Upper lobe of left lung (tissue), 6 donors: ENCODE data around the gene B3GAT1. TPM values are rescaled to one million over a fixed set of nuclear protein-coding genes. Genes with fewer than 3 reads are reported as not detected.

Experiments
- ATAC-seq, 2 donors: fragments of 200-7000 bp; cut with Tn5 transposase; one replicate each; pipeline ENCODE4 v1.9.1; 2022; ENCODE audit warnings: mild to moderate bottlenecking in 2 of 2, moderate library complexity in 2 of 2; ENCODE audit not compliant: low FRiP score in 2 of 2
- DNase-seq, 2 donors: peaks; one replicate each; pipeline ENCODE4 v3.0.0-alpha.2; 2019 to 2020
- H3K27ac ChIP-seq, 4 donors: fragments of 200-600 bp; sonication (generic); one replicate each; pipeline ENCODE4 v1.5.1; 2016 to 2019
- H3K27me3 ChIP-seq, 4 donors: fragments of 200-600 bp; sonication (generic); one replicate each; pipeline ENCODE4 v1.5.1; 2017 to 2019
- H3K36me3 ChIP-seq, 4 donors: fragments of 200-600 bp; sonication (generic); one replicate each; pipeline ENCODE4 v1.5.1; 2016 to 2019
- H3K4me1 ChIP-seq, 4 donors: fragments of 200-600 bp; sonication (generic); one replicate each; pipeline ENCODE4 v1.5.1; 2018 to 2019
- H3K4me3 ChIP-seq, 4 donors: fragments of 200-600 bp; sonication (generic); one replicate each; pipeline ENCODE4 v1.5.1; 2017 to 2019; ENCODE audit warnings: mild to moderate bottlenecking in 2 of 4, moderate library complexity in 1 of 4
- H3K9me3 ChIP-seq, 4 donors: fragments of 200-600 bp; sonication (generic); one replicate each; pipeline ENCODE4 v1.5.1; 2018 to 2019
- EP300 ChIP-seq, 4 donors: sonication (generic); formaldehyde crosslinking; IDR thresholded peaks; one replicate each; pipeline ENCODE4 v1.5.1; 2017; ENCODE audit warnings: antibody characterized with exemption in 4 of 4, control low read depth in 2 of 4
- POLR2A ChIP-seq, 4 donors: fragments of 450-650 bp; IDR thresholded peaks; one replicate each; pipeline ENCODE4 v1.5.1; 2016 to 2017; ENCODE audit warnings: antibody characterized with exemption in 4 of 4, mild to moderate bottlenecking in 2 of 4
- POLR2AphosphoS5 ChIP-seq, 2 donors: sonication (generic); formaldehyde crosslinking; IDR thresholded peaks; one replicate each; pipeline ENCODE4 v1.5.1; 2017; ENCODE audit warnings: antibody characterized with exemption in 2 of 2
- WGBS, 2 donors: methylation state at CpG; one replicate each; pipeline ENCODE4 v1.1.5; 2017 to 2018; 5-methylcytosine and 5-hydroxymethylcytosine counted together
- total RNA-seq, 6 donors: library from RNA; depleted of rRNA in 4 of 6; stranded (reverse); fragments of >200 nt in 4 of 6; gene quantifications; one replicate each; pipeline versions ENCODE4 v1.1.0 to v1.2.1, GENCODE V29; 2016 to 2021
- TF ChIP-seq, protein P1 (sequence below), 6 experiments: fragments of 450-650 bp in 4 of 6; fragments of 200-600 bp in 2 of 6; sonication (generic) in 2 of 6; IDR thresholded peaks; one replicate each; pipeline ENCODE4 v1.5.1; 2016 to 2019; ENCODE audit warnings: antibody characterized with exemption in 6 of 6
- donor health status: DM: no; HTN: no; CAD: no; lungs with moderate emphysema.
- donor health status: DM: no; HTN: yes; CAD: no; lungs with severe emphysema.

The B3GAT1 gene
- total RNA-seq, 6 donors from 2014 or later, result under 0.01 to 2.7 (median 1.2) TPM

DNA sequence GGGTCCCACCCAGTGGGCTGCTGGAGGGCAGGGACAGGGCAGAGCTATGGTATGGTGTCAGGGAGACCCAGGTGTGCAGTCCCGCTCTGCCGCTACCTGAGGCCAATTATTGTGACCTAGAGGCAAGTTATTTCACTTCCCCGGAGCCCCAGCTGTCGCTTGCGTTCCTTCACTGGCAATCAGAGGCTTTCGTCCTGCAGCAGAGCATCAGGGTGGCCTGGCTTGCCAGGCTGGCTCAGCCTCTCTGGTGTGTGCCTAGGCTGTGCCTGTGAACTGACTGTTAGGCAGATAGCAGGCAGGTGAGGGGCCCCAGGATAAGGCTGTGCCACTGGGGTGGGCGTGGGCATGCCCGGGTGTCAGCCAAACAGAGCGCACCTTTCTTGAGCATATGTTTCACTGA lies 48.9 kb downstream of the B3GAT1 start:
- DNase-seq (no peak), ATAC-seq (no peak)
- Histone ChIP-seq H3K9me3 (no peaks in the 10 kb centered on the region), H3K4me3 (no peak overlapping the region), H3K27ac (no peak overlapping the region), H3K27me3 (no peaks in the 10 kb centered on the region), H3K36me3 (no peaks in the 10 kb centered on the region), H3K4me1 (peaks cover 0 to 3% (median 0%) of the 10 kb centered on the region in 4 donors)
- TF ChIP-seq POLR2AphosphoS5 (IDR thresholded peaks at IDR 0.05) (no peak), EP300 (IDR thresholded peaks at IDR 0.05) (no peak), POLR2A (IDR thresholded peaks at IDR 0.05) (no peak)
- TF ChIP-seq, protein P1, sequence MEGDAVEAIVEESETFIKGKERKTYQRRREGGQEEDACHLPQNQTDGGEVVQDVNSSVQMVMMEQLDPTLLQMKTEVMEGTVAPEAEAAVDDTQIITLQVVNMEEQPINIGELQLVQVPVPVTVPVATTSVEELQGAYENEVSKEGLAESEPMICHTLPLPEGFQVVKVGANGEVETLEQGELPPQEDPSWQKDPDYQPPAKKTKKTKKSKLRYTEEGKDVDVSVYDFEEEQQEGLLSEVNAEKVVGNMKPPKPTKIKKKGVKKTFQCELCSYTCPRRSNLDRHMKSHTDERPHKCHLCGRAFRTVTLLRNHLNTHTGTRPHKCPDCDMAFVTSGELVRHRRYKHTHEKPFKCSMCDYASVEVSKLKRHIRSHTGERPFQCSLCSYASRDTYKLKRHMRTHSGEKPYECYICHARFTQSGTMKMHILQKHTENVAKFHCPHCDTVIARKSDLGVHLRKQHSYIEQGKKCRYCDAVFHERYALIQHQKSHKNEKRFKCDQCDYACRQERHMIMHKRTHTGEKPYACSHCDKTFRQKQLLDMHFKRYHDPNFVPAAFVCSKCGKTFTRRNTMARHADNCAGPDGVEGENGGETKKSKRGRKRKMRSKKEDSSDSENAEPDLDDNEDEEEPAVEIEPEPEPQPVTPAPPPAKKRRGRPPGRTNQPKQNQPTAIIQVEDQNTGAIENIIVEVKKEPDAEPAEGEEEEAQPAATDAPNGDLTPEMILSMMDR (IDR thresholded peaks at IDR 0.05), result no peak
- WGBS, 2 donors, result 91 to 93% methylated on average over 4 to 9 of the region's 9 CpGs

DNA sequence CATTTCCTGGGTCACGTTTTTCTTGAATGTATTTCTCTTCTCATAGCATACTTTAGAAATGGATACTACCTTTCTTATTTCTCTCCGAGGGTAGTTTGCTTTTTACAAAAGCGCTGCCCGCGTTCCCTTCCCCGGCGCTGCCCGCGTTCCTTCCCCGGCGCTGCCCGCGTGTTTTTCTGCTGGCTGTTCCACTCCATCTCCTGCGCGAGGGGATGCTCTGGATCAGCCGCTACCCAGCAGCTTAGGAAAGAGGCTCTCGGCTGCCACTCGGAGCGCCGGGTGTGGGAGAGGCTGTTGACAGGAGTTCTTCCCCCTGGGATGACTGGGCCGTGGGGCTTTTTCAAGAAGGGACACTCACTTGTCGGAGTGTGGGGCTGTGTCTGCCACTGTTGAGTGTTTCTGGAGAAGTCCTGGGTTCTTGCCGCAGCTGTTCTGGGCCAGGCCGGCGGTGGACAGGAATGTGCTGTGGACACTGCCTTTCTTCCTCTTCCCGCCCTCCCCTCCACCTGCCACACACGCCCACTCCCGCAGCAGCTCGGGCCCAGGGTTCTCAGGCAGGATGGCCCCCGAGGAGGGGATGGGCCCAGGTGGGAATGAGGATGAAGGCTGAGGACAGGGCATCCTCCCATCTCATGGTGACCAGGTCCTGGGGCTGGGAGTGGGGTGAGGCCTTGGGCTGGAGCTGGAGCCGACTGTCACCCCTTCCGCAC lies 49.7 kb downstream of the B3GAT1 start:
- DNase-seq (peak in 1 of 2 donors; percentile 75), ATAC-seq (no peak)
- Histone ChIP-seq H3K27ac (no peak overlapping the region), H3K4me3 (no peak overlapping the region), H3K9me3 (no peaks in the 10 kb centered on the region), H3K36me3 (no peaks in the 10 kb centered on the region), H3K4me1 (peaks cover 0 to 3% (median 0%) of the 10 kb centered on the region in 4 donors), H3K27me3 (no peaks in the 10 kb centered on the region)
- TF ChIP-seq POLR2AphosphoS5 (IDR thresholded peaks at IDR 0.05) (no peak), POLR2A (IDR thresholded peaks at IDR 0.05) (no peak), EP300 (IDR thresholded peaks at IDR 0.05) (no peak)
- TF ChIP-seq, protein P1 (IDR thresholded peaks at IDR 0.05), result no peak
- 84 to 88% methylated on average over 28 to 32 of the region's 32 CpGs for WGBS, 2 donors

DNA sequence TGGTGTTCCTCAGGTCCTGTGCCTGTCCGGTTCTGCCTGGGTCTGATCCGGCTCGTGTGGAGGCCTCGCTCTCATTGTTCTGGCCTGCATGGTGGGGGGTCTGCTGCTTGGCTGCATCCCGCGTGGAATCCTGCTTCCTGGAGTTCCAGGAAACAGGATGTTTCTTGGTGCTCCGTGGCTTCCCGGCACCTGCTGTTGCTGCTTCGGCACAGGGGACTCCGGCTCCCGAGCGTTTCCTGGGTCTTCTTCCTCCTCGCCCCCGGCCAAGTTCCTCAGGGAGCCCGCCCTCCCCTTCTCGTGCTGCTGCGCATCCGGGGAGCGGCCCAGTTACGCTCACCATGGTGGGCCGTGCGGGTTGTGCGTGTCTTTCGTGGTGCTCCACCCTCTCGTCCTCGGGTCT lies 50.4 kb downstream of the B3GAT1 start:
- no peak for TF ChIP-seq POLR2AphosphoS5 (IDR thresholded peaks at IDR 0.05)
- no peak for TF ChIP-seq POLR2A (IDR thresholded peaks at IDR 0.05)
- TF ChIP-seq EP300 (IDR thresholded peaks at IDR 0.05), result no peak
- TF ChIP-seq, protein P1 (IDR thresholded peaks at IDR 0.05), result no peak
- H3K27me3 ChIP-seq, result no peaks in the 10 kb centered on the region
- H3K36me3 ChIP-seq, result no peaks in the 10 kb centered on the region
- H3K4me1 ChIP-seq, result peaks cover 0 to 3% (median 0%) of the 10 kb centered on the region in 4 donors
- H3K27ac ChIP-seq, result no peak overlapping the region
- DNase-seq (peak in 1 of 2 donors; percentile 66), ATAC-seq (no peak)
- H3K9me3 ChIP-seq, result no peaks in the 10 kb centered on the region
- no peak overlapping the region for H3K4me3 ChIP-seq
- 68 to 75% methylated on average over 24 to 26 of the region's 26 CpGs for WGBS, 2 donors

DNA sequence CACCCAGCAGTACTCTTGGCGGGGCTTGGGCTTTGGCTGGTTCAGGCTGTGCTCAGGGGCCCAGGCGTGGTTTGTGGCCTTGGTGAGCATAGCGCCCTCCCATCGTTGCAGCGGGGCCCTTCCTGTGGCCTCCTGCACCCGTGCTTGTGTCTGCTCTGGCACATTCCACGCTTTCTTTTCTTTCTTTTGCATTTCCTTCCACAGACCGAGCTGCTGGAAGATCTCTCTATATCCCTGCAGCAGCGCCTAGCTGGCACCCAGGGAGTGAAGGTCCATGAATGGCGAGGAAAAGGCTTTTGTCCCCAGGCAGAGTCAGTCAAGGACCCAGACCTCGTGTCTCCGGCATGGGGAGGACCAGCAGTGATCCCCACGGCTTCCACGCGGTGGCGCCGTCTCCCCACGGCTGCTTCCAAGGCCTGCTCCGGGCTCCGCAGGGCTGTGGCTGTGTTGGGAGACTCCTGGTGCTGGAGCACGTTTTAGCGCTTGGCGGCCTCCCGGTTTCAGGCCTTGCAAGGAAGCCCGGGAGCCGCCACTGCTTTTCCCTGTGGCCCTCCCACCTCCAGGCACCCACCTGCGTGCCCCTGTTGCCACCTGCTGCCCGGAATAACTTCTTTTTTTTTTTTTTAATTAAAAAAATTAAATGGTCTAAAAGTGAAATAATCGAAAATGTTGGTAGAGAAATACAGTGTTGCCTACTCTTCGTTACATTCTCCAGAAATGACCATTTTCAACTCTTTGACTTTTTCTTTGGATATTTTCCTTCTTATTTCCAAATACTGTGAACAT lies 51.8 kb downstream of the B3GAT1 start:
- DNase-seq (peak; percentile 75 to 96), ATAC-seq (peak; percentile 72 to 90)
- Histone ChIP-seq H3K4me3 (no peak overlapping the region), H3K36me3 (no peaks in the 10 kb centered on the region), H3K9me3 (no peaks in the 10 kb centered on the region), H3K4me1 (peaks cover 0 to 3% (median 0%) of the 10 kb centered on the region in 4 donors), H3K27ac (no peak overlapping the region), H3K27me3 (no peaks in the 10 kb centered on the region)
- 18 to 33% methylated on average over 22 to 30 of the region's 30 CpGs for WGBS, 2 donors
- TF ChIP-seq, protein P1 (IDR thresholded peaks at IDR 0.05), result peak; percentile 61 to 87 (median 82)
- no peak for TF ChIP-seq EP300 (IDR thresholded peaks at IDR 0.05)
- TF ChIP-seq POLR2A (IDR thresholded peaks at IDR 0.05), result no peak
- no peak for TF ChIP-seq POLR2AphosphoS5 (IDR thresholded peaks at IDR 0.05)
